Germinal center (tissue), 1 donor: ENCODE measurements around the gene SRSF9.
"Not testable (repeated sequence)": the region's sequence is repeated elsewhere in the genome, so short reads cannot be mapped to it uniquely, and the experiment has no call there.

ENCODE experiments used
- DNase-seq: peaks from one replicate; pipeline ENCODE4 v3.0.0; 2012; ENCODE audit warnings: mixed read lengths, low spot score

The SRSF9 gene

GRCh38 chr12:120447992-120448391 lies 21.6 kb downstream of the SRSF9 start:
- no peak for DNase-seq

GRCh38 chr12:120446844-120447178 lies 22.7 kb downstream of the SRSF9 start:
- not testable (repeated sequence) for DNase-seq

- peak; percentile 80 for DNase-seq
These were observed 23.4 kb downstream of the SRSF9 start, which contains the start of the genes GATC and TRIAP1 for GRCh38 chr12:120445911-120446843. Gene GATC, plus strand, starts transcription at chr12:120446444. Its CDS starts 37 bp downstream, at chr12:120446481. Gene TRIAP1, minus strand, starts transcription at chr12:120446384. Its CDS starts 12 bp downstream, at chr12:120446372.

GRCh38 chr12:120444676-120445075 lies 24.9 kb downstream of the SRSF9 start:
- DNase-seq: no peak

- peak; percentile 90 for DNase-seq
These were observed 29.8 kb downstream of the SRSF9 start for GRCh38 chr12:120439646-120440247.

- no peak for DNase-seq
These were observed 30.9 kb downstream of the SRSF9 start for GRCh38 chr12:120438495-120439198.

GRCh38 chr12:120437735-120438494 lies 31.6 kb downstream of the SRSF9 start, which contains the start of gene COX6A1:
Gene COX6A1, plus strand, starts transcription at chr12:120438113. Its CDS starts 14 bp downstream, at chr12:120438127.
- peak; percentile 99 for DNase-seq

- DNase-seq: no peak
These were observed 36.6 kb downstream of the SRSF9 start for GRCh38 chr12:120432772-120433525.

GRCh38 chr12:120429368-120429767 lies 40.2 kb downstream of the SRSF9 start:
- DNase-seq: no peak

GRCh38 chr12:120428597-120429229 lies 40.8 kb downstream of the SRSF9 start:
- DNase-seq: no peak

GRCh38 chr12:120425797-120426196 lies 43.8 kb downstream of the SRSF9 start:
- no peak for DNase-seq

- no peak for DNase-seq
These were observed 46.6 kb downstream of the SRSF9 start for GRCh38 chr12:120422892-120423456.

- DNase-seq: no peak
These were observed 47.8 kb downstream of the SRSF9 start for GRCh38 chr12:120421701-120422100.

GRCh38 chr12:120417917-120418580 lies 51.5 kb downstream of the SRSF9 start:
- DNase-seq: no peak

GRCh38 chr12:120416490-120417216 lies 52.9 kb downstream of the SRSF9 start:
- no peak for DNase-seq

GRCh38 chr12:120413901-120414695 lies 55.5 kb downstream of the SRSF9 start:
- DNase-seq: no peak

GRCh38 chr12:120412421-120412820 lies 57.1 kb downstream of the SRSF9 start:
- no peak for DNase-seq
